GM23338 (cell line): ENCODE data around the gene HEATR1. TPM values are rescaled to one million over a fixed set of nuclear protein-coding genes. Genes with fewer than 3 reads are reported as not detected.

Source experiments
- ATAC-seq: fragments of 200-7000 bp; cut with Tn5 transposase; 3 replicates; pipeline ENCODE4 v1.9.1; 2020
- DNase-seq: peaks from one replicate; pipeline ENCODE4 v3.0.0-alpha.2; 2015; ENCODE audit warnings: low spot score
- H2AFZ ChIP-seq: fragments of 200-600 bp; sonication (generic); 2 replicates; pipeline ENCODE4 v1.8.0; 2016; ENCODE audit warnings: antibody characterized with exemption, mild to moderate bottlenecking, moderate library complexity
- H3F3A ChIP-seq: fragments of 200-600 bp; sonication (generic); replicated peaks from 2 replicates; pipeline ENCODE4 v1.8.0; 2017; ENCODE audit warnings: antibody characterized with exemption, mixed run types, low read depth
- H3K27ac ChIP-seq: fragments of 200-600 bp; sonication (generic); 2 replicates; pipeline ENCODE4 v1.6.1; 2016; ENCODE audit warnings: low read depth
- H3K27me3 ChIP-seq: fragments of 200-600 bp; sonication (generic); 2 replicates; pipeline ENCODE4 v1.8.0; 2016; ENCODE audit warnings: mild to moderate bottlenecking, mixed run types, moderate library complexity; ENCODE audit not compliant: insufficient read depth
- H3K36me3 ChIP-seq: fragments of 200-600 bp; sonication (generic); 2 replicates; pipeline ENCODE4 v1.8.0; 2016; ENCODE audit warnings: mild to moderate bottlenecking; ENCODE audit not compliant: insufficient read depth
- H3K4me1 ChIP-seq: fragments of 200-600 bp; sonication (generic); 2 replicates; pipeline ENCODE4 v1.8.0; 2016; ENCODE audit warnings: mild to moderate bottlenecking, moderate library complexity; ENCODE audit not compliant: insufficient read depth
- H3K4me2 ChIP-seq: fragments of 200-600 bp; sonication (generic); 2 replicates; pipeline ENCODE4 v1.7.1; 2017; ENCODE audit warnings: mixed run types
- H3K4me3 ChIP-seq: fragments of 200-600 bp; sonication (generic); 2 replicates; pipeline ENCODE4 v1.6.1; 2016; ENCODE audit warnings: mixed run types
- H3K79me2 ChIP-seq: fragments of 200-600 bp; sonication (generic); replicated peaks from 2 replicates; pipeline ENCODE4 v1.8.0; 2017; ENCODE audit warnings: mild to moderate bottlenecking; ENCODE audit not compliant: insufficient read depth
- H3K9me2 ChIP-seq: fragments of 200-600 bp; sonication (generic); 2 replicates; pipeline ENCODE4 v1.8.0; 2017; ENCODE audit not compliant: insufficient read depth
- H4K20me1 ChIP-seq: fragments of 200-600 bp; sonication (generic); replicated peaks from 2 replicates; pipeline ENCODE4 v1.8.0; 2017; ENCODE audit warnings: mild to moderate bottlenecking; ENCODE audit not compliant: insufficient read depth
- H3K27ac Mint-ChIP-seq: 2 replicates; pipeline ENCODE4 v1.8.0; 2020; ENCODE audit warnings: inconsistent platforms, mild to moderate bottlenecking, moderate library complexity, mixed read lengths
- H3K27me3 Mint-ChIP-seq: 3 replicates; pipeline ENCODE4 v1.8.0; 2022; ENCODE audit warnings: low read depth, mild to moderate bottlenecking, moderate library complexity, mixed read lengths, inconsistent platforms; ENCODE audit not compliant: insufficient read depth, poor library complexity
- H3K36me3 Mint-ChIP-seq: 3 replicates; pipeline ENCODE4 v1.8.0; 2021; ENCODE audit warnings: low read depth, mild to moderate bottlenecking, inconsistent platforms, moderate library complexity, mixed read lengths
- H3K4me1 Mint-ChIP-seq: 3 replicates; pipeline ENCODE4 v1.8.0; 2020; ENCODE audit warnings: mild to moderate bottlenecking, inconsistent platforms, mixed read lengths
- H3K4me3 Mint-ChIP-seq: 3 replicates; pipeline ENCODE4 v1.8.0; 2021; ENCODE audit warnings: moderate library complexity, mild to moderate bottlenecking, inconsistent platforms, mixed read lengths
- H3K9me3 Mint-ChIP-seq: 3 replicates; pipeline ENCODE4 v1.8.0; 2020; ENCODE audit warnings: moderate library complexity, mild to moderate bottlenecking, inconsistent platforms, mixed read lengths
- CREB1 ChIP-seq: fragments of 250-450 bp; sonication (Bioruptor Pico); IDR thresholded peaks from 2 replicates; pipeline ENCODE4 v1.5.0; 2020; ENCODE audit warnings: low read depth, mild to moderate bottlenecking, moderate library complexity
- EZH2 ChIP-seq: fragments of 200-600 bp; sonication (generic); IDR thresholded peaks from one replicate; pipeline ENCODE4 v1.8.0; 2017; ENCODE audit warnings: antibody characterized with exemption, mild to moderate bottlenecking, low read depth; ENCODE audit not compliant: unreplicated experiment
- EZH2phosphoT487 ChIP-seq: fragments of 200-600 bp; sonication (generic); IDR thresholded peaks from one replicate; pipeline ENCODE4 v1.8.1; 2018; ENCODE audit warnings: antibody characterized with exemption; ENCODE audit not compliant: unreplicated experiment
- JUNB ChIP-seq: IDR thresholded peaks from one replicate; pipeline ENCODE4 v1.6.1; 2016; ENCODE audit warnings: antibody characterized with exemption; ENCODE audit not compliant: unreplicated experiment
- NANOG ChIP-seq: IDR thresholded peaks from 2 replicates; pipeline ENCODE4 v1.6.1; 2016; ENCODE audit warnings: antibody characterized with exemption, borderline replicate concordance
- POLR2AphosphoS5 ChIP-seq: IDR thresholded peaks from 2 replicates; pipeline ENCODE4 v1.6.1; 2016; ENCODE audit warnings: antibody characterized with exemption, low read depth
- STAT1 ChIP-seq: IDR thresholded peaks from one replicate; pipeline ENCODE4 v1.6.1; 2016; ENCODE audit warnings: antibody characterized with exemption; ENCODE audit not compliant: unreplicated experiment
- ZNF114 ChIP-seq: fragments of 250-450 bp; sonication (Bioruptor Pico); IDR thresholded peaks from 2 replicates; pipeline ENCODE4 v1.5.0; 2020; ENCODE audit warnings: mild to moderate bottlenecking, moderate library complexity
- ZNF331 ChIP-seq: fragments of 250-450 bp; sonication (Bioruptor Pico); IDR thresholded peaks from 2 replicates; pipeline ENCODE4 v1.5.0; 2020; ENCODE audit warnings: low read depth, mild to moderate bottlenecking, moderate library complexity
- polyA plus RNA-seq: library from polyadenylated mRNA; unstranded; fragments of >200 nt; fragmentation: Nextera tagmentation; extraction: Ambion mirVana; gene quantifications from 2 replicates; pipeline ENCODE4 v1.2.1, GENCODE V29; 2016
- total RNA-seq: library from RNA; depleted of rRNA; stranded (reverse); fragments of >200 nt; shearing (Covaris generic); gene quantifications from 2 replicates; pipeline ENCODE4 v1.2.3, GENCODE V29; 2014
- TF ChIP-seq, protein P1 (sequence below): fragments of 250-450 bp; sonication (Bioruptor Pico); IDR thresholded peaks from 2 replicates; pipeline ENCODE4 v1.5.0; 2020; ENCODE audit warnings: mild to moderate bottlenecking, moderate library complexity
- TF ChIP-seq, protein P2 (sequence below), 2 experiments: fragments of 200-600 bp in 1 of 2; sonication (generic) in 1 of 2; conservative IDR thresholded peaks; 2 replicates each; pipeline versions ENCODE4 v1.5.1 to v1.6.1; 2016 to 2017; ENCODE audit warnings: antibody characterized with exemption in 2 of 2, low read depth in 2 of 2, mild to moderate bottlenecking in 2 of 2, moderate library complexity in 1 of 2
- TF ChIP-seq, protein P3 (sequence below): IDR thresholded peaks from one replicate; pipeline ENCODE4 v1.6.1; 2018; ENCODE audit warnings: antibody characterized with exemption; ENCODE audit not compliant: unreplicated experiment
- TF ChIP-seq, protein P4 (sequence below): IDR thresholded peaks from 2 replicates; pipeline ENCODE4 v1.6.1; 2016; ENCODE audit warnings: antibody characterized with exemption

HEATR1 gene
- total and polyA plus RNA-seq, 2 experiments from 2014 or later = 17.2 to 81.1 TPM

DNA sequence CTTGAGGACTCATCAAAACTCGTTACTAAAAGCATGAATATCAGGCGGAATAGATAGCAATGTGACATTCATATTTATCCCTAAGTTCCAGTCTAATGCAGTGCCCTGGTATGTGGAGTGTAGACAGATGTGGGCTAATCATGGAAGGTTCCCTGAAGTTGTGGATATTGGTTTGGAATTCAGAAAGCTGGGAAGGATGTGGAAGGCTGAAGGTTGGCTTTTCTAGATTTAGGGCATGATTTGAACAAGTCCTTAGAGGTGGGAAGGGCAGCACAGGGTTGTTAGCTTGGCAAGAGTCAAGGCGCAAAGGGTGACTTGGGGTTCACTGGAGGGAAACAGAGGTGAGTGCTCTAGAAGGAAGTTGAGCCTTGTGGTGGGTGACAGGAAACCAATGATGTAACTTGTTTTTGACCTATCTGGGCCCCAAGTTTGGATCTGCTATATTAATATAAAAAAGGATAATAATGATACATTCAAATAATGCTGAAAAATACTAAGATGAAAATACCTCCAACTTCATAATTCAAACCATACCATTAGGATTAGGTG, 58.6 kb downstream of the HEATR1 start:
- Histone ChIP-seq H3K4me2 (no peak overlapping the region), H3K4me1 (no peaks in the 10 kb centered on the region), H3K27me3 (no peaks in the 10 kb centered on the region), H3K4me3 (no peak overlapping the region), H4K20me1 (peaks cover 3% of the 10 kb centered on the region; the same call in 1 of the 2 replicates), H3K79me2 (no peaks in the 10 kb centered on the region), H3F3A (no peaks in the 10 kb centered on the region), H3K27ac (no peak overlapping the region), H3K9me2 (no peaks in the 10 kb centered on the region), H2AFZ (no peak overlapping the region), H3K36me3 (peaks cover 45% of the 10 kb centered on the region)
- Mint-ChIP-seq H3K27ac (no peak overlapping the region), H3K4me3 (no peak overlapping the region), H3K4me1 (no peaks in the 10 kb centered on the region), H3K36me3 (peaks cover 72% of the 10 kb centered on the region), H3K9me3 (no peaks in the 10 kb centered on the region), H3K27me3 (no peaks in the 10 kb centered on the region)
- TF ChIP-seq, protein P1, sequence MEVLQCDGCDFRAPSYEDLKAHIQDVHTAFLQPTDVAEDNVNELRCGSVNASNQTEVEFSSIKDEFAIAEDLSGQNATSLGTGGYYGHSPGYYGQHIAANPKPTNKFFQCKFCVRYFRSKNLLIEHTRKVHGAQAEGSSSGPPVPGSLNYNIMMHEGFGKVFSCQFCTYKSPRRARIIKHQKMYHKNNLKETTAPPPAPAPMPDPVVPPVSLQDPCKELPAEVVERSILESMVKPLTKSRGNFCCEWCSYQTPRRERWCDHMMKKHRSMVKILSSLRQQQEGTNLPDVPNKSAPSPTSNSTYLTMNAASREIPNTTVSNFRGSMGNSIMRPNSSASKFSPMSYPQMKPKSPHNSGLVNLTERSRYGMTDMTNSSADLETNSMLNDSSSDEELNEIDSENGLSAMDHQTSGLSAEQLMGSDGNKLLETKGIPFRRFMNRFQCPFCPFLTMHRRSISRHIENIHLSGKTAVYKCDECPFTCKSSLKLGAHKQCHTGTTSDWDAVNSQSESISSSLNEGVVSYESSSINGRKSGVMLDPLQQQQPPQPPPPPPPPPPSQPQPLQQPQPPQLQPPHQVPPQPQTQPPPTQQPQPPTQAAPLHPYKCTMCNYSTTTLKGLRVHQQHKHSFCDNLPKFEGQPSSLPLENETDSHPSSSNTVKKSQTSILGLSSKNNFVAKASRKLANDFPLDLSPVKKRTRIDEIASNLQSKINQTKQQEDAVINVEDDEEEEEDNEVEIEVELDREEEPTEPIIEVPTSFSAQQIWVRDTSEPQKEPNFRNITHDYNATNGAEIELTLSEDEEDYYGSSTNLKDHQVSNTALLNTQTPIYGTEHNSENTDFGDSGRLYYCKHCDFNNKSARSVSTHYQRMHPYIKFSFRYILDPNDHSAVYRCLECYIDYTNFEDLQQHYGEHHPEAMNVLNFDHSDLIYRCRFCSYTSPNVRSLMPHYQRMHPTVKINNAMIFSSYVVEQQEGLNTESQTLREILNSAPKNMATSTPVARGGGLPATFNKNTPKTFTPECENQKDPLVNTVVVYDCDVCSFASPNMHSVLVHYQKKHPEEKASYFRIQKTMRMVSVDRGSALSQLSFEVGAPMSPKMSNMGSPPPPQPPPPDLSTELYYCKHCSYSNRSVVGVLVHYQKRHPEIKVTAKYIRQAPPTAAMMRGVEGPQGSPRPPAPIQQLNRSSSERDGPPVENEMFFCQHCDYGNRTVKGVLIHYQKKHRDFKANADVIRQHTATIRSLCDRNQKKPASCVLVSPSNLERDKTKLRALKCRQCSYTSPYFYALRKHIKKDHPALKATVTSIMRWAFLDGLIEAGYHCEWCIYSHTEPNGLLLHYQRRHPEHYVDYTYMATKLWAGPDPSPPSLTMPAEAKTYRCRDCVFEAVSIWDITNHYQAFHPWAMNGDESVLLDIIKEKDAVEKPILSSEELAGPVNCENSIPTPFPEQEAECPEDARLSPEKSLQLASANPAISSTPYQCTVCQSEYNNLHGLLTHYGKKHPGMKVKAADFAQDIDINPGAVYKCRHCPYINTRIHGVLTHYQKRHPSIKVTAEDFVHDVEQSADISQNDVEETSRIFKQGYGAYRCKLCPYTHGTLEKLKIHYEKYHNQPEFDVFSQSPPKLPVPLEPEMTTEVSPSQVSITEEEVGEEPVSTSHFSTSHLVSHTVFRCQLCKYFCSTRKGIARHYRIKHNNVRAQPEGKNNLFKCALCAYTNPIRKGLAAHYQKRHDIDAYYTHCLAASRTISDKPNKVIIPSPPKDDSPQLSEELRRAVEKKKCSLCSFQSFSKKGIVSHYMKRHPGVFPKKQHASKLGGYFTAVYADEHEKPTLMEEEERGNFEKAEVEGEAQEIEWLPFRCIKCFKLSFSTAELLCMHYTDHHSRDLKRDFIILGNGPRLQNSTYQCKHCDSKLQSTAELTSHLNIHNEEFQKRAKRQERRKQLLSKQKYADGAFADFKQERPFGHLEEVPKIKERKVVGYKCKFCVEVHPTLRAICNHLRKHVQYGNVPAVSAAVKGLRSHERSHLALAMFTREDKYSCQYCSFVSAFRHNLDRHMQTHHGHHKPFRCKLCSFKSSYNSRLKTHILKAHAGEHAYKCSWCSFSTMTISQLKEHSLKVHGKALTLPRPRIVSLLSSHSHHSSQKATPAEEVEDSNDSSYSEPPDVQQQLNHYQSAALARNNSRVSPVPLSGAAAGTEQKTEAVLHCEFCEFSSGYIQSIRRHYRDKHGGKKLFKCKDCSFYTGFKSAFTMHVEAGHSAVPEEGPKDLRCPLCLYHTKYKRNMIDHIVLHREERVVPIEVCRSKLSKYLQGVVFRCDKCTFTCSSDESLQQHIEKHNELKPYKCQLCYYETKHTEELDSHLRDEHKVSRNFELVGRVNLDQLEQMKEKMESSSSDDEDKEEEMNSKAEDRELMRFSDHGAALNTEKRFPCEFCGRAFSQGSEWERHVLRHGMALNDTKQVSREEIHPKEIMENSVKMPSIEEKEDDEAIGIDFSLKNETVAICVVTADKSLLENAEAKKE (CRISPR knock-in tag) = no peak
- TF ChIP-seq, protein P2, sequence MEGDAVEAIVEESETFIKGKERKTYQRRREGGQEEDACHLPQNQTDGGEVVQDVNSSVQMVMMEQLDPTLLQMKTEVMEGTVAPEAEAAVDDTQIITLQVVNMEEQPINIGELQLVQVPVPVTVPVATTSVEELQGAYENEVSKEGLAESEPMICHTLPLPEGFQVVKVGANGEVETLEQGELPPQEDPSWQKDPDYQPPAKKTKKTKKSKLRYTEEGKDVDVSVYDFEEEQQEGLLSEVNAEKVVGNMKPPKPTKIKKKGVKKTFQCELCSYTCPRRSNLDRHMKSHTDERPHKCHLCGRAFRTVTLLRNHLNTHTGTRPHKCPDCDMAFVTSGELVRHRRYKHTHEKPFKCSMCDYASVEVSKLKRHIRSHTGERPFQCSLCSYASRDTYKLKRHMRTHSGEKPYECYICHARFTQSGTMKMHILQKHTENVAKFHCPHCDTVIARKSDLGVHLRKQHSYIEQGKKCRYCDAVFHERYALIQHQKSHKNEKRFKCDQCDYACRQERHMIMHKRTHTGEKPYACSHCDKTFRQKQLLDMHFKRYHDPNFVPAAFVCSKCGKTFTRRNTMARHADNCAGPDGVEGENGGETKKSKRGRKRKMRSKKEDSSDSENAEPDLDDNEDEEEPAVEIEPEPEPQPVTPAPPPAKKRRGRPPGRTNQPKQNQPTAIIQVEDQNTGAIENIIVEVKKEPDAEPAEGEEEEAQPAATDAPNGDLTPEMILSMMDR (conservative IDR thresholded peaks at IDR 0.05; ENCODE audit: low read depth in 2 of 2) = no peak
- TF ChIP-seq, protein P3, sequence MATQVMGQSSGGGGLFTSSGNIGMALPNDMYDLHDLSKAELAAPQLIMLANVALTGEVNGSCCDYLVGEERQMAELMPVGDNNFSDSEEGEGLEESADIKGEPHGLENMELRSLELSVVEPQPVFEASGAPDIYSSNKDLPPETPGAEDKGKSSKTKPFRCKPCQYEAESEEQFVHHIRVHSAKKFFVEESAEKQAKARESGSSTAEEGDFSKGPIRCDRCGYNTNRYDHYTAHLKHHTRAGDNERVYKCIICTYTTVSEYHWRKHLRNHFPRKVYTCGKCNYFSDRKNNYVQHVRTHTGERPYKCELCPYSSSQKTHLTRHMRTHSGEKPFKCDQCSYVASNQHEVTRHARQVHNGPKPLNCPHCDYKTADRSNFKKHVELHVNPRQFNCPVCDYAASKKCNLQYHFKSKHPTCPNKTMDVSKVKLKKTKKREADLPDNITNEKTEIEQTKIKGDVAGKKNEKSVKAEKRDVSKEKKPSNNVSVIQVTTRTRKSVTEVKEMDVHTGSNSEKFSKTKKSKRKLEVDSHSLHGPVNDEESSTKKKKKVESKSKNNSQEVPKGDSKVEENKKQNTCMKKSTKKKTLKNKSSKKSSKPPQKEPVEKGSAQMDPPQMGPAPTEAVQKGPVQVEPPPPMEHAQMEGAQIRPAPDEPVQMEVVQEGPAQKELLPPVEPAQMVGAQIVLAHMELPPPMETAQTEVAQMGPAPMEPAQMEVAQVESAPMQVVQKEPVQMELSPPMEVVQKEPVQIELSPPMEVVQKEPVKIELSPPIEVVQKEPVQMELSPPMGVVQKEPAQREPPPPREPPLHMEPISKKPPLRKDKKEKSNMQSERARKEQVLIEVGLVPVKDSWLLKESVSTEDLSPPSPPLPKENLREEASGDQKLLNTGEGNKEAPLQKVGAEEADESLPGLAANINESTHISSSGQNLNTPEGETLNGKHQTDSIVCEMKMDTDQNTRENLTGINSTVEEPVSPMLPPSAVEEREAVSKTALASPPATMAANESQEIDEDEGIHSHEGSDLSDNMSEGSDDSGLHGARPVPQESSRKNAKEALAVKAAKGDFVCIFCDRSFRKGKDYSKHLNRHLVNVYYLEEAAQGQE = no peak
- TF ChIP-seq ZNF114 (CRISPR knock-in tag) (no peak), STAT1 (no peak), POLR2AphosphoS5 (no peak), ZNF331 (CRISPR knock-in tag) (no peak), EZH2 (no peak), JUNB (no peak), EZH2phosphoT487 (no peak), NANOG (no peak), CREB1 (CRISPR knock-in tag) (no peak)
- TF ChIP-seq, protein P4, sequence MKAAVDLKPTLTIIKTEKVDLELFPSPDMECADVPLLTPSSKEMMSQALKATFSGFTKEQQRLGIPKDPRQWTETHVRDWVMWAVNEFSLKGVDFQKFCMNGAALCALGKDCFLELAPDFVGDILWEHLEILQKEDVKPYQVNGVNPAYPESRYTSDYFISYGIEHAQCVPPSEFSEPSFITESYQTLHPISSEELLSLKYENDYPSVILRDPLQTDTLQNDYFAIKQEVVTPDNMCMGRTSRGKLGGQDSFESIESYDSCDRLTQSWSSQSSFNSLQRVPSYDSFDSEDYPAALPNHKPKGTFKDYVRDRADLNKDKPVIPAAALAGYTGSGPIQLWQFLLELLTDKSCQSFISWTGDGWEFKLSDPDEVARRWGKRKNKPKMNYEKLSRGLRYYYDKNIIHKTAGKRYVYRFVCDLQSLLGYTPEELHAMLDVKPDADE = no peak
- no peak for DNase-seq
- no peak for ATAC-seq
